Measurements from ENCODE around the gene SCGB1D4. TPM values are rescaled to one million over a fixed set of nuclear protein-coding genes. Genes with fewer than 3 reads are reported as not detected.
"Not testable (repeated sequence)": the region's sequence is repeated elsewhere in the genome, so short reads cannot be mapped to it uniquely, and the experiment has no call there.

The SCGB1D4 gene, protein sequence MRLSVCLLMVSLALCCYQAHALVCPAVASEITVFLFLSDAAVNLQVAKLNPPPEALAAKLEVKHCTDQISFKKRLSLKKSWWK
- total RNA-seq (2014; rRNA removed; shearing (Covaris generic); ENCODE audit: low replicate concordance) = not detected in 2 replicates

DNA sequence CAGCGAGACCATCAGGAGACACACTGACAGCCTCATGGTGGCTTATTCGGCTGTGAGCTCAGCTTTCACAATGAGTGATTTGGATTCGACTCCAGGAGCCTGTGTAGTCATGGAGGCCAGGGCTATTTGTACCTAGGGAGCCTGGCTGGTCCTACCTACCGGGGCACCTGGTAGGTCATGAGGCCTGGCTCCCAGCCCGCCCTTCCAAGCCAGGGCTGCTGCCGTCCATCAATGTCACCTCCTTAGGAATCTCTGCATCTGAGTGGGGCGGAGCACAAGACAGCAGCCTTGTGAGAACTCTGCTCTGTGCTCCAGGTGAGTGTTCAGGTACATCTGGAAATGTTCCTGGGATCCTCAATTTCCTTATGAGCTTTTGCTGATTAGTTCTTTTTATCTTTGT lies at the start of gene SCGB1D4:
Gene SCGB1D4, minus strand, starts transcription at position 101 of the 400 bp plus-strand sequence. Its CDS starts 65 bp downstream, at position 36.
- H3K27me3 ChIP-seq = peaks cover 19% of the 10 kb centered on the region
- no peaks in the 10 kb centered on the region for H3K36me3 ChIP-seq
- DNase-seq = no peak
- H3K4me3 ChIP-seq = no peak within 1 kb of the TSS
- no peaks in the 10 kb centered on the region for H3K9me3 ChIP-seq

DNA sequence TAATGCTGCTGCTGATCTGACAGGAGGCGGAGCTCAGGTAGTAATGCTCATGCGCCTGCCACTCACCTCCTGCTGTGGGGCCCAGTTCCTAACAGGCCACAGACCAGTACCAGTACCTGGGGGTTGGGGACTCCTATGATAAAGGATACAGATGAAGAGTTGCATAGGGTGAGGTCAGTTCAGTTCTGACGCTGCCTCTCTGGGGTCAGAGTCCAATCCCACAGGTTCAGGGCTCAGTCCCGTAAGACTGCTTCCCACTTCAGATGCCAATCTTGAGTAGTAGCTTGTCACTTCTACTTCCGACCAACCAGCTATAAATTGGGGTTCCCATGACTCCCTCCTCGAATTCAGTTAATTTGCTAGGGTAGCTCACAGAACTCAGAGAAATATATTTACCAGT lies 47.0 kb upstream of the SCGB1D4 start:
- Histone ChIP-seq H3K4me3 (no peak overlapping the region), H3K9me3 (no peaks in the 10 kb centered on the region), H3K36me3 (no peaks in the 10 kb centered on the region), H3K27me3 (no peaks in the 10 kb centered on the region)
- DNase-seq = no peak

DNA sequence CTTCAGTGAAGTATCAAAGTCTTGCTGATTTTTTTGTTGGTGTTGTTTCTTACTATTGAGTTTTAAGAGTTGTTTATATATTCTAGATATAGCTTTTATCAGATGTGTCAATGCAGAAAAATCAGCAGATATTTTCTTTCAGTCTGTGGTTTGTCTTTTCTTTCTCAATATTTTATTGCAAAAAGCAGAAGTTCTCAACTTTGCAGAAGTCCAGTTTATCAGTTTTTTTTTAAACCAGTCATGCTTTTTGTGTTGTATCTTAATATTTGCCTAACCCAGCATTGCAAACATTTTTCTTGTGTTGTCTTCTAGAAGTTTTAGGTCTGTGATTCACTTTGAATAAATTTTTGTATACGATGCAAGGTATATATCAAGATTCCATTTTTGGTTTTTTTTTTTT lies 45.3 kb upstream of the SCGB1D4 start:
- no peaks in the 10 kb centered on the region for H3K36me3 ChIP-seq
- DNase-seq = no peak
- H3K27me3 ChIP-seq = no peaks in the 10 kb centered on the region
- no peak overlapping the region for H3K4me3 ChIP-seq
- no peaks in the 10 kb centered on the region for H3K9me3 ChIP-seq

GRCh38 chr11:62343646-62344190 lies 44.8 kb upstream of the SCGB1D4 start:
- DNase-seq = not testable (repeated sequence)

GRCh38 chr11:62341588-62341987 lies 42.7 kb upstream of the SCGB1D4 start:
- Histone ChIP-seq H3K36me3 (no peaks in the 10 kb centered on the region), H3K9me3 (no peaks in the 10 kb centered on the region), H3K4me3 (no peak overlapping the region), H3K27me3 (peaks cover 5% of the 10 kb centered on the region)
- DNase-seq = no peak

More at GRCh38 chr11:62343646-62344190, 44.8 kb upstream of the SCGB1D4 start:
- H3K36me3 ChIP-seq, H3K9me3 ChIP-seq, H3K4me3 ChIP-seq, H3K27me3 ChIP-seq: not testable (repeated sequence)

DNA sequence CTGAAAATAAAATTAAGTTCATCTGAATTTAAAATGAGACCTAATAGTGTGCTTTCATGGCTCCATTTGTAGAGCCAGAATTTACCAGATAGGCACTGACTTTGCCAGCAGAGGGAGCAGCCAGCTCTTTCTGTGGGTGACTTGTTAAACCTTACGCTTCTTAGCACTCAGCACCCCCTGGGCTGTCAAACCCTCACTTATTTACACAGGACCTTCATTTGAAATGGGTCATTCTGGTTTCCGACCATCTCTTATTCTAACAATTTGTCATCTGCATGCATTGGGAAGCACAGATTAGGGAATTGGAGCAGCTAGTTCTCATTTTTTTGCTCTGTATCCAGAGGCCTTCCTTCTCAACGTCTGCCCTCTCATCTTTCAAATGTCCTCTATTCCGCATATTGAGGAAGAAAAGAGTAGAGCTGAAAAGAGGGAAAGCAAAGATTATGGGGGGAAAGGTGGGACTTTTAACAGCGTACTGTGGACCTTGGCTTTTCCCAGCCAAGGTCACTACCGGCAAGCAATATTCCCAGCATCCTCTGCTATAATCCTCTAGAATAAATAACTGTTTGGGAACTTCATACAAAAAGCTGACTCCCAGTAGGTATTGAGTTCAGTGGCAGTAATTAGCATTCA lies 41.5 kb upstream of the SCGB1D4 start:
- Histone ChIP-seq H3K36me3 (no peaks in the 10 kb centered on the region), H3K27me3 (peaks cover 8% of the 10 kb centered on the region), H3K4me3 (no peak overlapping the region), H3K9me3 (no peaks in the 10 kb centered on the region)
- peak; percentile 41 for DNase-seq

GRCh38 chr11:62338218-62338617 lies 39.3 kb upstream of the SCGB1D4 start:
- no peak for DNase-seq
- H3K36me3 ChIP-seq = no peaks in the 10 kb centered on the region
- H3K4me3 ChIP-seq = peak overlapping the region; percentile 62
- H3K27me3 ChIP-seq = peaks cover 23% of the 10 kb centered on the region
- H3K9me3 ChIP-seq = no peaks in the 10 kb centered on the region

- peak; percentile 72 for DNase-seq
- H3K36me3 ChIP-seq = no peaks in the 10 kb centered on the region
- H3K4me3 ChIP-seq = peak within 1 kb of the TSS; percentile 62
- H3K27me3 ChIP-seq = peaks cover 23% of the 10 kb centered on the region
- H3K9me3 ChIP-seq = no peaks in the 10 kb centered on the region
Observed at GRCh38 chr11:62337303-62338181, 38.7 kb upstream of the SCGB1D4 start, which contains the start of gene ASRGL1. Gene ASRGL1 (plus strand): TSS chr11:62337448. CDS start chr11:62337978, 530 bp downstream.

DNA sequence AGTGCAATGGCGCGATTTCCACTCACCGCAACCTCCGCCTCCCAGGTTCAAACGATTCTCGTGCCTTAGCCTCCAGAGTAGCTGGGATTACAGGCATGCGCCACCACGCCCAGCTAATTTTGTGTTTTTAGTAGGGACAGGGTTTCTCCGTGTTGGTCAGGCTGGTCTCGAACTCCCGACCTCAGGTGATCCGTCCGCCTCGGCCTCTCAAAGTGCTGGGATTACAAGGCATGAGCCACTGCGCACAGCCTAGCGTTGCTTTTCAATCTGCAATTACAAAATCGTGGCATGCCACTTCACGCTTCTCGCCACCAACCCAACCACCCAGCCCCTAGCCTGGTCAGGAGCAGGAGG lies 38.1 kb upstream of the SCGB1D4 start:
- Histone ChIP-seq H3K4me3 (peak overlapping the region; percentile 62), H3K27me3 (peaks cover 25% of the 10 kb centered on the region)
- H3K36me3 ChIP-seq, DNase-seq, H3K9me3 ChIP-seq: not testable (repeated sequence)

- Histone ChIP-seq H3K36me3 (no peaks in the 10 kb centered on the region), H3K9me3 (no peaks in the 10 kb centered on the region), H3K4me3 (no peak overlapping the region), H3K27me3 (peaks cover 35% of the 10 kb centered on the region)
- DNase-seq = no peak
Observed at GRCh38 chr11:62333768-62334167, 34.9 kb upstream of the SCGB1D4 start.

- not testable (repeated sequence) for H3K4me3 ChIP-seq, DNase-seq, H3K9me3 ChIP-seq, H3K36me3 ChIP-seq
- H3K27me3 ChIP-seq = peaks cover 30% of the 10 kb centered on the region
Observed at GRCh38 chr11:62331264-62331663, 32.4 kb upstream of the SCGB1D4 start.

DNA sequence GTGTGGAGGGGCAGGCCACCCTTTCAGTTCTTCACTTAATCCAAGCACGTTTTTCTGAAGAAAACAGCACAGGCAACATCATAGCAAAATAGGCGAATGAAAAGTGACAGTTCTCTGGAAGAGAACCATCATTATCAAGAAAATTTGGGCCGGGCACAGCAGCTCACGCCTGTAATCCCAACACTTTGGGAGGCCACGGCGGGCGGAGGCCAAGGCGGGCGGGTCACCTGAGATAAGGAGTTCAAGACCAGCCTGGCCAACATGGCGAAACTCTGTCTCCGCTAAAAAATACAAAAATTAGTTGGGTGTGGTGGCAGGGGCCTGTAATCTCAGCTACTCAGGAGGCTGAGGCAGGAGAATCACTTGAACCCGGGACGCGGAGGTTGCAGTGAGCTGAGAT lies 28.7 kb upstream of the SCGB1D4 start:
- not testable (repeated sequence) for H3K36me3 ChIP-seq, H3K4me3 ChIP-seq, H3K9me3 ChIP-seq, DNase-seq
- H3K27me3 ChIP-seq = peaks cover 13% of the 10 kb centered on the region

DNA sequence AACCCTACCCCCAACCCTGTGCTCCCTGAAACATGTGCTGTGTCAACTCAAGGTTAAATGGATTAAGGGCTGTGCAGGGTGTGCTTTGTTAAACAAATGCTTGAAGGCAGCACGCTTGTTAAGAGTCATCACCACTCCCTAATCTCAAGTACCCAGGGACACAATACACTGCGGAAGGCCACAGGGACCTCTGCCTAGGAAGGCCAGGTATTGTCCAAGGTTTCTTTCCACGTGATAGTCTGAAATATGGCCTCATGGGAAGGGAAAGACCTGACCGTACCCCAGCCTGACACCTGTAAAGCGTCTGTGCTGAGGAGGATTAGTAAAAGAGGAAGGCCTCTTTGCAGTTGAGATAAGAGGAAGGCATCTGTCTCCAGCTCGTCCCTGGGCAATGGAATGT lies 27.8 kb upstream of the SCGB1D4 start:
- H3K36me3 ChIP-seq, H3K27me3 ChIP-seq, H3K4me3 ChIP-seq, H3K9me3 ChIP-seq, DNase-seq: not testable (repeated sequence)

DNA sequence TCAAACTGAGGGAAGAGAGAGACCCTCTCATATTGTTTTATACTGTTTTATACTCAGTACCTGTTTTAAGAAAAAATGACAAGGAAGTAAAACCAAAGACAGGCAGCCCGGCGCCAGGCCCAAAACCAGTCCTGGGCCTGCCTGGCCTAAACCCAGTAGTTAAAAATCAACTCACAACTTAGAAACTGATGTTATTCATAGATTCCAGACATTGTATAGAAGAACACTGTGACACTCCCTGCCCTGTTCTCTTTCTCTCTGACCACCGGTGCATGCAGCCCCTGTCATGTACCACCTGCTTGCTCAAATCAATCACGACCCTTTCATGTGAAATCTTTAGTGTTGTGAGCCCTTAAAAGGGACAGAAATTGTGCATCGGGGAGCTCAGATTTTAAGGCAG lies 26.9 kb upstream of the SCGB1D4 start:
- not testable (repeated sequence) for H3K4me3 ChIP-seq, H3K27me3 ChIP-seq, H3K9me3 ChIP-seq, DNase-seq, H3K36me3 ChIP-seq

DNA sequence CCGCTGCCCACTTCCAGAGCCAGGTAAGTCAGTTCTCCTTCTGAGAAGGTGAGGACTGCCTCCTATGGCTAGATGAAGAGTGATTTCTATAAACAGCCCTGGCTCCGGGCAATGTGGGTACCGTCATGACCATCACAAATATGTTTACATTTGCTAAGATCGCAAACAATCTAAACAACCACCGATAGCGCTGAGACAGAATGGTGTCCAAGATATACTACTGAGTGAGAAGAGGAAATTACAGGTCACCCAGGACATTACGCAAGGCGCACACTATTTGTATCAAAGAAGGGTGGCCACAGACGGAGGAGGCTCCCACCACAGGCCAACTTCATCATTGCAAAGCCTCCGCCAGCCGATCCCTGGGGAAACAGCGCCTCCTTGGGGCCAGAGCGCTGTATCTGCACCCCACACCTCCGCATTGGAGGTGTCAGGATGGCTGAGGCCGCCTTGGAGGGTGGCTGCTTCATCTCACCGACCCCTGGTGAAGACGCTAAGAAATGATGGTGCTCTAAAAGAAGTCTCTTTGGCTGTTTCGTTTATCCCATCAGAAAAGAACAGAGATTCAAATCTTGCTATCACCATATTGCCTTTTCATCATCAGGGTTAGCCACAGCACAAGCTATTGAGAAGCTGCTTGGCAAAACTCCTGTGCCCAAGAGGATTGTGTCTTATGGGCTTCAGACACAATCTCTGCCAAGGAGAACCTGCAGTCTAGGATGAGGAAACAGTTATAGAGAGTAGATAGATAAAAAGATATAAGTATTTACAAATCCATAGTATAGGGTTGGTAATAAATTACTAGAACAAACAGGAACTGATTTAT lies 26.1 kb upstream of the SCGB1D4 start:
- peak; percentile 45 for DNase-seq
- no peaks in the 10 kb centered on the region for H3K27me3 ChIP-seq

GRCh38 chr11:62322524-62322923 lies 23.6 kb upstream of the SCGB1D4 start:
- Histone ChIP-seq H3K36me3 (no peaks in the 10 kb centered on the region), H3K4me3 (no peak overlapping the region), H3K9me3 (no peaks in the 10 kb centered on the region), H3K27me3 (no peaks in the 10 kb centered on the region)
- DNase-seq = no peak

More for the DNA sequence above, 26.1 kb upstream of the SCGB1D4 start:
- no peaks in the 10 kb centered on the region for H3K9me3 ChIP-seq
- no peak overlapping the region for H3K4me3 ChIP-seq
- H3K36me3 ChIP-seq = no peaks in the 10 kb centered on the region
